ENCODE results near the gene ZNF664.

The ZNF664 gene

GRCh38 chr12:124036657-124037109, 63.7 kb downstream of the ZNF664 start:
- no peak for DNase-seq

- no peak for DNase-seq
Measured at GRCh38 chr12:124037331-124037730, 64.3 kb downstream of the ZNF664 start.

- no peak for DNase-seq
Measured at GRCh38 chr12:124039276-124039675, 66.3 kb downstream of the ZNF664 start.

GRCh38 chr12:124040291-124040690, 67.3 kb downstream of the ZNF664 start:
- DNase-seq, result no peak

- DNase-seq, result no peak
Measured at GRCh38 chr12:124040737-124041136, 67.7 kb downstream of the ZNF664 start.

- DNase-seq, result no peak
Measured at GRCh38 chr12:124041907-124042306, 68.9 kb downstream of the ZNF664 start.

GRCh38 chr12:124044021-124044420, 71.0 kb downstream of the ZNF664 start:
- no peak for DNase-seq

- no peak for DNase-seq
Measured at GRCh38 chr12:124044809-124045321, 71.8 kb downstream of the ZNF664 start.

GRCh38 chr12:124045671-124046455, 72.8 kb downstream of the ZNF664 start:
- no peak for DNase-seq

- DNase-seq, result no peak
Measured at GRCh38 chr12:124046456-124046740, 73.4 kb downstream of the ZNF664 start.

GRCh38 chr12:124047045-124047566, 74.1 kb downstream of the ZNF664 start:
- DNase-seq, result no peak

- no peak for DNase-seq
Measured at GRCh38 chr12:124049451-124050094, 76.6 kb downstream of the ZNF664 start.

GRCh38 chr12:124053851-124054250, 80.8 kb downstream of the ZNF664 start:
- no peak for DNase-seq

GRCh38 chr12:124055066-124055465, 82.1 kb downstream of the ZNF664 start:
- no peak for DNase-seq

- DNase-seq, result no peak
Measured at GRCh38 chr12:124057691-124058090, 84.7 kb downstream of the ZNF664 start.

GRCh38 chr12:124059752-124060151, 86.7 kb downstream of the ZNF664 start:
- no peak for DNase-seq
